T-helper 2 cell treated with Interferon-gamma antibody and Interleukin-4, amounts not matched to agents 5 μg/mL and 100 μg/mL, for 36 hours (primary cell): ENCODE results near the gene HAUS6.
"Not testable (repeated sequence)": the region's sequence is repeated elsewhere in the genome, so short reads cannot be mapped to it uniquely, and the experiment has no call there.

Experiments used
- DNase-seq: peaks from one replicate; pipeline ENCODE4 v3.0.0; 2021; ENCODE audit warnings: low spot score
- H3K27ac Mint-ChIP-seq: one replicate; pipeline ENCODE4 v1.8.0; 2021; ENCODE audit warnings: mild to moderate bottlenecking, mixed read lengths
- H3K27me3 Mint-ChIP-seq: one replicate; pipeline ENCODE4 v1.8.0; 2021; ENCODE audit warnings: low read depth, mixed read lengths
- H3K36me3 Mint-ChIP-seq: one replicate; pipeline ENCODE4 v1.8.0; 2021; ENCODE audit warnings: low read depth, mixed read lengths
- H3K4me1 Mint-ChIP-seq: one replicate; pipeline ENCODE4 v1.8.0; 2021; ENCODE audit warnings: low read depth, mixed read lengths
- H3K4me3 Mint-ChIP-seq: one replicate; pipeline ENCODE4 v1.8.0; 2022; ENCODE audit warnings: mild to moderate bottlenecking, moderate library complexity, mixed read lengths
- H3K9me3 Mint-ChIP-seq: one replicate; pipeline ENCODE4 v1.8.0; 2021; ENCODE audit warnings: mixed read lengths

Gene HAUS6

DNA sequence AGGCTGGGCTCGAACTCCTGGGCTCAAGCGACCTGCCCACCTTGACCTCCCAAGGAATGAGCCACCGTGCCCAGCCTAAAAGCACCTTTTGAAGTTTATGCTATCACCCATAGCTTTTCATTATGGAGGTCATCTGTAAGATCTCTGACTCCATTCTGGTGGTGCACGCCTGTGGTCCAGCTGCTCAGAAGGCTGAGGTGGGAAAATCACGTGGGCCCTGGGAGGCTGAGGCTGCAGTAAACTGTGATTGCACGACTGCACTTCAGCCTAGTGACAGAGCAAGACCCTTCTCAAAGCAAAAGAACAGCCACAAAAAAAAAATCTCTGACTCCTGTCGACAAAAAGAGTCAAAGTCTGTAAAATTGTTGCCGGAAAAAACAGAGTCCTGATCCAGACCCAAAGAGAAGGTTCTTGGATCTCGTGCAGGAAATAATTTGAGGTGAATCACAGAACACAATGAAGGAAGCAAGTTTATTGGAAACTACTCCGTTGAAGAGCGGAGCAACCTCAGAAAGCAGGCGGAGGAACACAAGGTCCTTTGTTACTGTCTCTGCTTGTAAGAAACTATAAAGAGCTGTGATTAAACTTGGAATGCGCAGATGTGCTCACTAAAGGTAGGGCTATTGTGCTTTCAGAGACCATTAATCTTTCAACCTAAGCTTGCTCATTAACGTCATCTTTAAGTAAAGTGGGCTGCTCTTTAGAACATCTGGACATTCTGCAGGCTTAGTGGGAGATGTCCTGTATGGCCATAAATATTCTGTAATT, 2.0 kb upstream of the HAUS6 start:
- Mint-ChIP-seq H3K4me3 (no peak overlapping the region), H3K27me3 (no peaks in the 10 kb centered on the region), H3K4me1 (peaks cover 13% of the 10 kb centered on the region), H3K36me3 (peaks cover 10% of the 10 kb centered on the region), H3K9me3 (no peaks in the 10 kb centered on the region), H3K27ac (no peak overlapping the region)
- no peak for DNase-seq

DNA sequence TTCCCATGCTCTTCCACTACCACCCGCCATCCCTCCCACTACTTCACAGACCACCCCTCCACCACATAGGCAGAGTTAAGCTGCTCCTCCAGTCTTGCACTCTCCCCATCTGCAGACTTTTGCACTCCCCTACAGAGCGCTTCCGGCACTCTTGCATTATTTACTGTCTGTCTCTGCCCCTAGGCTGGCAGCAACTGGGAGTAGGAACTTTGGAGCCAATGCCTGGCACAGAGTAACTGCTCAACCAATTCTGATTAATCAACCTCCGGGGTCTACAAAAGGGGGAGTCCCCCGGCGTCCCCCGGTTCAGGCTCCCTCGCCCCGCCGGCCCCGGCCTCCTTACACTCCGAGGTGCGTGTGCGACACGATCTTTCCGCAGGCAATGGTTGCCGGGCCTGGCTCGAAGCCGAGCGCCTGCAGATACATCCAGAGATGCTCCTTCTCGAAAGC, 498 bp downstream of the HAUS6 start:
- Mint-ChIP-seq H3K27me3 (no peaks in the 10 kb centered on the region), H3K4me1 (peaks cover 26% of the 10 kb centered on the region), H3K4me3 (peak overlapping the region; percentile 93), H3K9me3 (no peaks in the 10 kb centered on the region), H3K27ac (peak overlapping the region; percentile 88), H3K36me3 (peaks cover 21% of the 10 kb centered on the region)
- peak; percentile 28 for DNase-seq

DNA sequence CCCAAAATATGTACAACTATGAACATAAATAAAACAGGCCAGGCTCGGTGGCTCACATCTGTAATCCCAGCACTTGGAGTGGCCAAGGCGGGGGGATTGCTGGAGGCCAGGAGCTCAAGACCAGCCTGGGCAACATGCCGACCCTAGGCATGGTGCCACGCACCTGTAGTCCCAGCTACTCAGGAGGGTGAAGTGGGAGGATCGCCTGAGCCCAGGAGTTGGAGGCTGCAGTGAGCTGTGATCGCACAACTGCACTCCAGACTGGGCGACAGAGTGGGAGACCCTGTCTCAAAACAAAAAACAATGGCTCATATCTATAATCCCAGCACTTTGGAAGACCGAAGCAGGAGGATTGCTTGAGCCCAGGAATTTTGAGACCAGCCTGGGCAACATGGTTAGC, 1.5 kb downstream of the HAUS6 start:
- Mint-ChIP-seq H3K4me1 (peaks cover 31% of the 10 kb centered on the region), H3K27ac (peak overlapping the region; percentile 49)
- no peak for DNase-seq

DNA sequence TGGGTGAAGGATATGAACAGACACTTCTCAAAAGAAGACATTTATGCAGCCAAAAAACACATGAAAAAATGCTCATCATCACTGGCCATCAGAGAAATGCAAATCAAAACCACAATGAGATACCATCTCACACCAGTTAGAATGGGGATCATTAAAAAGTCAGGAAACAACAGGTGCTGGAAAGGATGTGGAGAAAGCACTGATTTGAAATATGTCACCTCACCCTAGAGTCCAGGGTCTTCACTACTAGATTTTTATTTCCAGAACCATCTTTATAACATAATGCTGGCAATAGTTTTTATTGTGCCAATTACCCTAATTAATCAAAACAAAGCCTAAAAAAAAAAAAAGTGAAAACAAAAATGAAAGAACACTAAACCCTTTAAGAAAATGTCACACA, 5.3 kb downstream of the HAUS6 start:
- Mint-ChIP-seq H3K4me1 (peaks cover 33% of the 10 kb centered on the region), H3K4me3 (peak overlapping the region; percentile 54), H3K27ac (peak overlapping the region; percentile 16), H3K36me3 (peaks cover 41% of the 10 kb centered on the region)
- H3K9me3 Mint-ChIP-seq, H3K27me3 Mint-ChIP-seq, DNase-seq: not testable (repeated sequence)

More for the DNA sequence above, 1.5 kb downstream of the HAUS6 start:
- H3K9me3 Mint-ChIP-seq: no peaks in the 10 kb centered on the region
- peaks cover 24% of the 10 kb centered on the region for H3K36me3 Mint-ChIP-seq
- H3K4me3 Mint-ChIP-seq: peak overlapping the region; percentile 93
- H3K27me3 Mint-ChIP-seq: no peaks in the 10 kb centered on the region

DNA sequence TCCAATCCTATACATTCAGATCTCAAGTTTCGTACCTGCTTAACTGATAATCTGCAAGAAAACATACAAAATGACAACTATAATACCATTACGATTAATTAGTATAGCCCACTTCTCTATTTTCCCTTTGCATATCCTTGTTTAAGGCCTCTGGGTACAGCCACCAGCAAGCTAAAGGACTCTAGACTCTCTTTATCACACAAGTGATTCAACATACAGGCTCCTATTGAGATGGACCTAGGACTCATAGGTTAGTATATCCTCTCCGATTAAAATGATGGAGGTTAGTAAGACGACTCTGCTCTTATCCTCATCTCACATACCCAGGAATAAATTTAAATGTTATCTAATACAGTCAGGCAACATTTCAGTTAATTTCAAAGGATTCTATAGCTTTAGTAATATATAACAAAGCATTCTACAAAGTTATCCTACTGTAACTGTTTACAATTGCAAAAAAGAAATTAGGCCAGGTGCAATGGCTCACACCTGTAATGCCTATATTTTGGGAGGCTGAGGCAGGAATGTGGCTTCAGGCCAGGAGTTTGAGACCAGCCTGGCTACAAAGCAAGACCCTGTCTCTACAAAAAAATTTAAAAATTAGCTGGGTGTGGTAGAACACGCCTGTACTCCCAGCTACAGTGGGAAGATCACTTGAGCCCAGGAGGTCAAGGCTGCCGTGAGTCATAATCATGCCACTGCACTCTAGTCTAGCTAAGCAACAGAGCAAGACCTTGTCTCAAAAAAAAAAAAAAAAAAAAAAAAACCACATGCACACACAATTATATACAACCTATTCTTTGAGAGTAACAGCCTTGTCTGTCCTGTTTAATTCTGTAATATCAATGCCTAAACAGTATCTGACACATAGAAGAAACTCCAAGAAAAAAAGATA, 15.4 kb downstream of the HAUS6 start:
- Mint-ChIP-seq H3K27ac (no peak overlapping the region), H3K4me1 (peaks cover 4% of the 10 kb centered on the region), H3K36me3 (peaks cover 33% of the 10 kb centered on the region), H3K9me3 (no peaks in the 10 kb centered on the region), H3K4me3 (no peak overlapping the region), H3K27me3 (no peaks in the 10 kb centered on the region)
- no peak for DNase-seq

DNA sequence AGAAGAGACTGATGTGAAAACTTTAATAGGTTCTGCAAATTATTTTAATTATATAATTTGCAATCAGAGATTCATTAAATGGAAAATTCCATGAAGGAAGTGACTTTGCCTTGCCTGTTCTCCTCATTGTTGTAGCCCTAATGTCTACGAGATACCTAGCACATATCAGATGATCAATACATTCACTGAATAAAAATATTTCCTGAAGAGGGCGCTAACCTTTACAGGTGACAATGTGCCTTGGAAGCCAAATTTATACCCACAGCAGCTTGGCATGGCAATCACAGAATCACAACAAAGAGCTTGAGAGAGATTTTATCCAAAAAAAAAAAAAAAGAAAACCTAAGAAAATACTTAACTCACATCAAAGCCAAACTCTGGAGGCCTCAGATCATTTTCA, 17.4 kb downstream of the HAUS6 start:
- Mint-ChIP-seq H3K4me3 (no peak overlapping the region), H3K27ac (peak overlapping the region; percentile 12), H3K27me3 (no peaks in the 10 kb centered on the region), H3K36me3 (peaks cover 34% of the 10 kb centered on the region), H3K4me1 (peaks cover 4% of the 10 kb centered on the region), H3K9me3 (no peaks in the 10 kb centered on the region)
- no peak for DNase-seq

DNA sequence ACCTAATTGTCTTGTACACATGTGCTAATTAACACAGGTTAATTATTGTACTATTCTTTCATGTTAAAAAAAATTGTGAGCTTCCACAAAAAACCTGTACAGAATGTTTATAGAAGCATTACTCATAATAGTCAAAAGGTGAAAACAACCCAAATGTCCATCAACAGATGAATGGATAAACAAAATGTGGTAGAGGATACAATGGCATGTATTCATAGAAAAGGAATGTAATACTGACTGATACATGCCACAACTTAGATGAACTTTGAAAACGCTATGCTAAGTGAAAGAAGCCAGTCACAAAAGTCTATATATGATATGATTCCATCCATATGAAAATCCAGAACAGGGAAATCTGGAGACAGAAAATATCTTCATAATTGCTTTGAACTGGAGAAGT, 27.9 kb downstream of the HAUS6 start:
- Mint-ChIP-seq H3K27me3 (no peaks in the 10 kb centered on the region), H3K36me3 (peaks cover 50% of the 10 kb centered on the region), H3K9me3 (no peaks in the 10 kb centered on the region), H3K27ac (no peak overlapping the region), H3K4me3 (no peak overlapping the region), H3K4me1 (peaks cover 2% of the 10 kb centered on the region)
- DNase-seq: no peak

DNA sequence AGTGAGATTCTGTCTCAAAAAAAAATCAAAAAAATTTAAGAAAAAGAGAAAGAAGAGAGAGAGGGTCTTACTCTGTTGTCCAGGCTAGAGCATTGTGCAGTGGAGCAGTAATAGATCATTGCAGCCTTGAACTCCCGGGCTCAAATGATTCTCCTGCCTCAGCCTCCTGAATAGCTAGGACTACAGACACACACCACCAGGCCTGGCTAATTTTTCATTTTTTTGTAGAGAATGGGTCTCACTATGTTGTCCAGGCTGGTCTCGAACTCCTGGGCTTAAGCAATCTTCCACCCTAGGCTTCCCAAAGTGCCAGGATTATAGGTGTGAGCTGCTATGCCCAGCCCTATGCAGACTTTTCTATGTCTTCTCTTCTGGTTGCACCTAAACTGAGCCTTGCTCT, 28.5 kb downstream of the HAUS6 start:
- H3K4me1 Mint-ChIP-seq: peaks cover 2% of the 10 kb centered on the region
- DNase-seq: no peak
- peaks cover 49% of the 10 kb centered on the region for H3K36me3 Mint-ChIP-seq
- H3K9me3 Mint-ChIP-seq: no peaks in the 10 kb centered on the region
- no peaks in the 10 kb centered on the region for H3K27me3 Mint-ChIP-seq
- no peak overlapping the region for H3K4me3 Mint-ChIP-seq
- no peak overlapping the region for H3K27ac Mint-ChIP-seq

DNA sequence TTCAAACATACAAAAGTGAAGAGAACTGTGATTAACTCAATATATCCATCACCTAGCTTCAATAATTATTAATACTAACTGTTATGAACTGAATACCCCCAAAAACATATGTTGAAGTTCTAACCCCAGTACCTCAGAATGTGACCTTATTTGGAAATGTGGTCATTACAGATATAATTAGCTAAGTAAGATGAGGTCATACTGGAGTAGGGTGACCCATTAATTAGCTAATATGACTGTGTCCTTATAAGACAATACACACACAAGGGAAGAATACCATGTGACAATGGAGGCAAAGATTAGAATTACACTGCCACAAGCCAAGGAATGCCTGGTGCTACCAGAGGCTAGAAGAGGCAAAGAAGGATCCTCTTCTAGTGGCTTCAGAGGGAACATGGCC, 45.7 kb downstream of the HAUS6 start:
- Mint-ChIP-seq H3K27ac (no peak overlapping the region), H3K4me3 (no peak overlapping the region), H3K36me3 (peaks cover 66% of the 10 kb centered on the region), H3K9me3 (no peaks in the 10 kb centered on the region), H3K4me1 (peaks cover 11% of the 10 kb centered on the region), H3K27me3 (no peaks in the 10 kb centered on the region)
- no peak for DNase-seq

DNA sequence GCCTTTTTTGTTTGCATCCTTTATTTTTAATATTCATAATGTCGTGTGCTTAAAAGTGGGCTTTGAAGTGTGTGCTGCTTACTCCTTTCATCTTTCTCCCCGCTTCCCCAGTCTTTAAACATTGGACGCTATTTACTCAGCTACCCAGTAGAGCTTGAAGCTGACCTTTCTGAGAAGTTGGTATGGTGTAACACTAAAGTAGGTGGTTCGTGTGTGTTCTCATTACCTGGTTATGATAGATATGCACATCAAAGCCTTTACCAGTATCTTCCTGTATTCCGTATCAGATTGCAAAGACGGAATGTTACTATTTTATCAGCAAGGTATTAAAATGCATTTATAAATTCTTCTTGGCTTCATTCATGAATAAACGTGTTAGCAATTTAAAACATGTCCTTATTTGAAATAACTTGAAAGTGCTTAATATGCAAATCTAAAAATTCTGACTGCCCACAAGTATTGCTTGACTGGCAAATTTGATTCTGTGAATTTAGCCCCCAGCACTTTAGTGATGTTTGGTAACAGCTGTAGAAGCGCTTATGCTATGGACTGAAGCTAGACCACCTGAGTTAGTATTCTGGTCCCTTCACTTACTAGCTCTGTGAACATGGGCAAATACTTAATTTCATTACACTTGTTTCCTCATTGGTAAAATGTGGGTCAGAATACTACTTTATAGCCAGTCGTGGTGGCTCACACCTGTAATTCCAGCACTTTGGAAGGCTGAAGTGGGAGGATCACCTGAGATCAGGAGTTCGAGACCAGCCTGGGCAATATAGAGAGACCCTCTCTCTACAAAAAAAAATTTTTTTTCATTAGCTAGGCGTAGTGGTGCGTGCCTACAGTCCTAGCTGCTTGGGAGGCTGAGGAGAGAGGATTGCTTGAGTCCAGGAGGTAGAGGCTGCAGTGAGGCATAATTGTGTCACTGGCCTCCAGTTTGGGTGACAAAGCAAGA, 51.8 kb downstream of the HAUS6 start:
- peak overlapping the region; percentile 92 for H3K4me3 Mint-ChIP-seq
- peak overlapping the region; percentile 98 for H3K27ac Mint-ChIP-seq
- no peaks in the 10 kb centered on the region for H3K9me3 Mint-ChIP-seq
- DNase-seq: no peak
- no peaks in the 10 kb centered on the region for H3K27me3 Mint-ChIP-seq
- peaks cover 27% of the 10 kb centered on the region for H3K36me3 Mint-ChIP-seq
- peaks cover 38% of the 10 kb centered on the region for H3K4me1 Mint-ChIP-seq

DNA sequence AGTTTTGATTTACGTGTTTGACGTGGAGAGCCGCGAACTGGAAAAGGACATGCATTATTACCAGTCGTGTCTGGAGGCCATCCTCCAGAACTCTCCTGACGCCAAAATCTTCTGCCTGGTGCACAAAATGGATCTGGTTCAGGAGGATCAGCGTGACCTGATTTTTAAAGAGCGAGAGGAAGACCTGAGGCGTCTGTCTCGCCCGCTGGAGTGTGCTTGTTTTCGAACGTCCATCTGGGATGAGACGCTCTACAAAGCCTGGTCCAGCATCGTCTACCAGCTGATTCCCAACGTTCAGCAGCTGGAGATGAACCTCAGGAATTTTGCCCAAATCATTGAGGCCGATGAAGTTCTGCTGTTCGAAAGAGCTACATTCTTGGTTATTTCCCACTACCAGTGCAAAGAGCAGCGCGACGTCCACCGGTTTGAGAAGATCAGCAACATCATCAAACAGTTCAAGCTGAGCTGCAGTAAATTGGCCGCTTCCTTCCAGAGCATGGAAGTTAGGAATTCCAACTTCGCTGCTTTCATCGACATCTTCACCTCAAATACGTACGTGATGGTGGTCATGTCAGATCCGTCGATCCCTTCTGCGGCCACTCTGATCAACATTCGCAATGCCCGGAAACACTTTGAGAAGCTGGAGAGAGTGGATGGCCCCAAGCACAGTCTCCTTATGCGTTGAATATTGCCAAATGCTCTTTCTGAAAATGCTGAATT, 52.6 kb downstream of the HAUS6 start:
- Mint-ChIP-seq H3K9me3 (no peaks in the 10 kb centered on the region), H3K4me3 (peak overlapping the region; percentile 92), H3K27me3 (no peaks in the 10 kb centered on the region), H3K36me3 (peaks cover 23% of the 10 kb centered on the region), H3K27ac (peak overlapping the region; percentile 98), H3K4me1 (peaks cover 36% of the 10 kb centered on the region)
- DNase-seq: peak; percentile 18

DNA sequence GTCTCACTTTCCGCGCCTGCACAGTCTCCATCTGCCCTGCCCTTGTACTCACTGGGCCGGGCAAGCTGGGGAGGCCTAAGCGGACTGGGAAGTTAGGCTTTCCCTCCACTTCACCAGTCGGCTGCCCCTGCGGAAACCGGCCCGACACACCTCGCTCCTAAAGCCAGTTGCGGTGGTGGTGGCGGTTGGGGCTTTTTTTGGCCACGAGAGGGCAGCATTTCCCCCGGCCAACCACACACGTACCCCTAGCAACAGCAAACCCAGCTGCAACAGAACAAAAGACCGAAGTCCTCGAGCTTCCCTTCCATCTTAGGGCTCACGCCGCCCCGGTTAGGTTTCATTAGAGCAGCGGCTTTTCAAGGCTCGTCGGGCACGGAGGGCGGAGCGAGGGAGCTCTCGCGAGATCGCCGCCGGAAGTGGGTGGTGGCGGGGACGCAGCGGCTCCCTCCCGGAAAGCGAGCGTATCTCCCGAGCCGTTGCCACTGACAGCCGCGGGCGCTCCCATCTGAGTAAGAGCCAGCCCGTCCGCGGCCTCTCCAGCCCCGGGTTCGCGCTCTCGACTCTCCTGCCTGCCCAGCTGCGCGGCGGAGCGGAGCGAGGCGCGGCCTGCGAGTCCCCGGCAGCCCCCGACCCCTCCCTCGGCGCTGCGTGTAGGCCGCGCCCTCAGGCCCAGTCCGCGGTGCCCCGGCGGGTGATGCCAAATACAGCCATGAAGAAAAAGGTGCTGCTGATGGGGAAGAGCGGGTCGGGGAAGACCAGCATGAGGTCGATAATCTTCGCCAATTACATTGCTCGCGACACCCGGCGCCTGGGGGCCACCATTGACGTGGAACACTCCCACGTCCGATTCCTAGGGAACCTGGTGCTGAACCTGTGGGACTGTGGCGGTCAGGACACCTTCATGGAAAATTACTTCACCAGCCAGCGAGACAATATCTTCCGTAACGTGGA, 53.5 kb downstream of the HAUS6 start, which contains the start of gene RRAGA:
TSS of gene RRAGA (plus strand) at position 462 of the 951 bp plus-strand sequence. CDS start at position 695, 233 bp downstream.
- DNase-seq: peak; percentile 95
- Mint-ChIP-seq H3K36me3 (peaks cover 23% of the 10 kb centered on the region), H3K4me3 (peak within 1 kb of the TSS; percentile 92), H3K27ac (peak within 1 kb of the TSS; percentile 98), H3K27me3 (no peaks in the 10 kb centered on the region), H3K9me3 (no peaks in the 10 kb centered on the region), H3K4me1 (peaks cover 36% of the 10 kb centered on the region)
